ENCODE measurements around the gene FAM3C. TPM values are rescaled to one million over a fixed set of nuclear protein-coding genes. Genes with fewer than 3 reads are reported as not detected.

The FAM3C gene
- total and polyA plus RNA-seq, 4 donors, result 26.3 to 62.2 (median 37.6) TPM

DNA sequence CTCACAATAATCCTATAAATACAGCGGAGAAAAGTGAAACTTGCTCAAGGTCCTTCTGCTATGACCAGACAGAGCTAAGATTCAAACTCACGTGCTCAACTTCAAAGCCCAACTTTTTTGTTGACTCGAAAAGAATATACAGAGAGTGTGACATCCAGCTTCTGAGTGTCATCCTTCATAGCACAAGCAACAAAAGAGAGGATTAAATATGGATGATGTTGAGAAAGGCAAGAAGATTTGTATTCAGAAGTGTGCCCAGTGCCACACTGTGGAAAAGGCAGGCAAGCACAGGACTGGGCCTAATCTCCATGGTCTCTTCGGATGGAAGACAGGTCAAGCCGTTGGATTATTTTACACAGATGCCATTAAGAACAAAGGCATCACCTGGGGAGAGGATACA is 2.1 kb upstream of the FAM3C start:
- H3K9me3 ChIP-seq (ENCODE audit: control insufficient read depth in 4 of 4, insufficient read depth in 3 of 4, low read length in 3 of 4), result no peaks in the 10 kb centered on the region
- no peak overlapping the region for H3K27ac ChIP-seq (ENCODE audit: low read depth in 1 of 2, low read length in 1 of 2)
- no peaks in the 10 kb centered on the region for H3K27me3 ChIP-seq (ENCODE audit: control insufficient read depth in 3 of 3, insufficient read depth in 3 of 3, low read length in 2 of 3)
- H3K4me3 ChIP-seq, result no peak overlapping the region
- ATAC-seq (ENCODE audit: insufficient read depth, low FRiP score) (no peak), DNase-seq (no peak)
- WGBS, 2 donors, result 81 to 90% methylated on average over 5 of the region's 5 CpGs
- TF ChIP-seq, protein P1, sequence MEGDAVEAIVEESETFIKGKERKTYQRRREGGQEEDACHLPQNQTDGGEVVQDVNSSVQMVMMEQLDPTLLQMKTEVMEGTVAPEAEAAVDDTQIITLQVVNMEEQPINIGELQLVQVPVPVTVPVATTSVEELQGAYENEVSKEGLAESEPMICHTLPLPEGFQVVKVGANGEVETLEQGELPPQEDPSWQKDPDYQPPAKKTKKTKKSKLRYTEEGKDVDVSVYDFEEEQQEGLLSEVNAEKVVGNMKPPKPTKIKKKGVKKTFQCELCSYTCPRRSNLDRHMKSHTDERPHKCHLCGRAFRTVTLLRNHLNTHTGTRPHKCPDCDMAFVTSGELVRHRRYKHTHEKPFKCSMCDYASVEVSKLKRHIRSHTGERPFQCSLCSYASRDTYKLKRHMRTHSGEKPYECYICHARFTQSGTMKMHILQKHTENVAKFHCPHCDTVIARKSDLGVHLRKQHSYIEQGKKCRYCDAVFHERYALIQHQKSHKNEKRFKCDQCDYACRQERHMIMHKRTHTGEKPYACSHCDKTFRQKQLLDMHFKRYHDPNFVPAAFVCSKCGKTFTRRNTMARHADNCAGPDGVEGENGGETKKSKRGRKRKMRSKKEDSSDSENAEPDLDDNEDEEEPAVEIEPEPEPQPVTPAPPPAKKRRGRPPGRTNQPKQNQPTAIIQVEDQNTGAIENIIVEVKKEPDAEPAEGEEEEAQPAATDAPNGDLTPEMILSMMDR (IDR thresholded peaks at IDR 0.05; ENCODE audit: control extremely low read depth, extremely low read depth), result no peak
- peaks cover 0 to 4% (median 0%) of the 10 kb centered on the region in 5 donors for H3K4me1 ChIP-seq (ENCODE audit: control insufficient read depth in 5 of 5, insufficient read depth in 5 of 5, low read length in 5 of 5)
- H3K9ac ChIP-seq (ENCODE audit: insufficient read depth in 1 of 2, low read length in 2 of 2), result no peak overlapping the region
- H3K36me3 ChIP-seq (ENCODE audit: control insufficient read depth in 4 of 4, insufficient read depth in 4 of 4, low read length in 4 of 4), result no peaks in the 10 kb centered on the region

DNA sequence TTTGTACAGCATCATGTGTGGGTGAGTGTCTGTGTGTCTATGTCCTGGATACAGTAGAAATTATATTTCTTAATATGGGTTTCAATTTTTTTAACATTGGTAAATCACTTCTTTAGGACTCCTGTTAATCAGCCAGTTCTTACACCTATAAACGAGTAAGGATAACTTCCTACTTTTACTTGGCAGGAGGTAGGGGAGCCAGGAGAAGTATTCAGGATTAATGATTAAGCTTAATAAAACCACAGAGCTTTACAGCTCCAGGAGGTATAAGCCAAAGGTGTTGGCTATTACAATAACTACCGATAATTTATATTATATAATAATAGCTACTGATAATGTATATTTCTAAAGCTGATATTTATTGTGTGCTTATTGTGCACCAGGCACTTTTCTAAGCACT is 1.7 kb upstream of the FAM3C start:
- TF ChIP-seq, protein P1 (IDR thresholded peaks at IDR 0.05; ENCODE audit: control extremely low read depth, extremely low read depth), result no peak
- Histone ChIP-seq H3K9ac (ENCODE audit: insufficient read depth in 1 of 2, low read length in 2 of 2) (no peak overlapping the region), H3K27me3 (ENCODE audit: control insufficient read depth in 3 of 3, insufficient read depth in 3 of 3, low read length in 2 of 3) (no peaks in the 10 kb centered on the region), H3K27ac (ENCODE audit: low read depth in 1 of 2, low read length in 1 of 2) (no peak overlapping the region), H3K4me1 (ENCODE audit: control insufficient read depth in 5 of 5, insufficient read depth in 5 of 5, low read length in 5 of 5) (peaks cover 0 to 4% (median 0%) of the 10 kb centered on the region in 5 donors), H3K4me3 (no peak overlapping the region), H3K36me3 (ENCODE audit: control insufficient read depth in 4 of 4, insufficient read depth in 4 of 4, low read length in 4 of 4) (no peaks in the 10 kb centered on the region), H3K9me3 (ENCODE audit: control insufficient read depth in 4 of 4, insufficient read depth in 3 of 4, low read length in 3 of 4) (no peaks in the 10 kb centered on the region)
- no peak for ATAC-seq (ENCODE audit: insufficient read depth, low FRiP score)
- peak in 1 of 3 donors; percentile 19 for DNase-seq
- 69 to 74% methylated on average over 2 of the region's 2 CpGs for WGBS, 2 donors

DNA sequence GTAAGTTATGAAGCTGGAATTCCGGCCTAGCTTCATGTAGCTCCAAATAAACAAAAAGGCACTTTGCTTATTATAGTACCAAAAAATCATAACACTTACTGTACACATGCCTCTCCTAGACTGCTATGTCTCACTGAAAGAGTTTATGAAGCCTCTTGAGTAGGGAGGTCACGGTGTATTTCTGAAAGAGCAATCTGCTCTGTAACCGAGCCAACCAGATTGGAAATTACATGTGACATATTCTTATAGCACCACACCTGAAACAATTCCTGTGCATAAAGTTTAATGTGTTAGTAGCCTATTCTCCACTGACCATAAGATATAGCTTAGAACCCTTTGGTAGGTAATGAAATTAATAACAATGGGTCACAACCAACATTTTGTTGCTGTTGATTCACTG is 1.3 kb upstream of the FAM3C start:
- no peak overlapping the region for H3K4me3 ChIP-seq
- no peaks in the 10 kb centered on the region for H3K36me3 ChIP-seq (ENCODE audit: control insufficient read depth in 4 of 4, insufficient read depth in 4 of 4, low read length in 4 of 4)
- no peak for DNase-seq
- TF ChIP-seq, protein P1 (IDR thresholded peaks at IDR 0.05; ENCODE audit: control extremely low read depth, extremely low read depth), result no peak
- peaks cover 0 to 4% (median 0%) of the 10 kb centered on the region in 5 donors for H3K4me1 ChIP-seq (ENCODE audit: control insufficient read depth in 5 of 5, insufficient read depth in 5 of 5, low read length in 5 of 5)
- H3K9me3 ChIP-seq (ENCODE audit: control insufficient read depth in 4 of 4, insufficient read depth in 3 of 4, low read length in 3 of 4), result no peaks in the 10 kb centered on the region
- no peaks in the 10 kb centered on the region for H3K27me3 ChIP-seq (ENCODE audit: control insufficient read depth in 3 of 3, insufficient read depth in 3 of 3, low read length in 2 of 3)
- 92 to 93% methylated on average over 3 of the region's 3 CpGs for WGBS, 2 donors
- no peak overlapping the region for H3K9ac ChIP-seq (ENCODE audit: insufficient read depth in 1 of 2, low read length in 2 of 2)
- H3K27ac ChIP-seq (ENCODE audit: low read depth in 1 of 2, low read length in 1 of 2), result no peak overlapping the region
- ATAC-seq (ENCODE audit: insufficient read depth, low FRiP score), result no peak

DNA sequence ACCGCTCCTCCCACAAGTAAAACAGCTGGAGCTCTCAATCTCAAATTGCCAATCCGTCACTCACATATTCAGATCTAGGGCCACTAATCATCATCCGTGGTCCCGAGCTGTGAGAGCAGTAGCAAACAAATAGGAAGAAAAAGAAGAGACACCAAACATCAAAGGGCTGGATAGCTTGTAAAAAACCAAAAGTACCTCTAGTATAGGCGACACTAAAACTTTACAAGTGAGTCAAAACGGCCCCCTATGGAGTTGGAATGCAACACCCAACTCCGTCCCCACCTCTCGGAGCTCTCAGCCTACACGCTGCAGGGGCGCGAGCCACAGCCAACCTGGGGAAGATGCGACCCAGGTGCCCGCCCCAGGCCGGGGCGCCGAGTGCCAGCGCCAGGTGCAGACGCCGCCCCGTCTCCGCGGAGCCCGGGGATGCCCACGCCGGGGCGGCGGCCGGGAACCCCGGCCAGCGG is 581 bp downstream of the FAM3C start:
- H3K4me3 ChIP-seq, result peak overlapping the region; percentile 93
- no peaks in the 10 kb centered on the region for H3K36me3 ChIP-seq (ENCODE audit: control insufficient read depth in 4 of 4, insufficient read depth in 4 of 4, low read length in 4 of 4)
- H3K9ac ChIP-seq (ENCODE audit: insufficient read depth in 1 of 2, low read length in 2 of 2), result peak overlapping the region; percentile 39 to 89
- H3K27ac ChIP-seq (ENCODE audit: low read depth in 1 of 2, low read length in 1 of 2), result peak overlapping the region; percentile 82 to 93
- no peaks in the 10 kb centered on the region for H3K9me3 ChIP-seq (ENCODE audit: control insufficient read depth in 4 of 4, insufficient read depth in 3 of 4, low read length in 3 of 4)
- peak in 2 of 3 donors; percentile 24 to 42 for DNase-seq
- 2% methylated on average over 29 to 30 of the region's 30 CpGs for WGBS, 2 donors
- no peak for ATAC-seq (ENCODE audit: insufficient read depth, low FRiP score)
- TF ChIP-seq, protein P1 (IDR thresholded peaks at IDR 0.05; ENCODE audit: control extremely low read depth, extremely low read depth), result no peak
- no peaks in the 10 kb centered on the region for H3K27me3 ChIP-seq (ENCODE audit: control insufficient read depth in 3 of 3, insufficient read depth in 3 of 3, low read length in 2 of 3)
- H3K4me1 ChIP-seq (ENCODE audit: control insufficient read depth in 5 of 5, insufficient read depth in 5 of 5, low read length in 5 of 5), result peaks cover 0 to 5% (median 0%) of the 10 kb centered on the region in 5 donors

Measured in lung (tissue), 12 donors.